Activated CD4-positive, alpha-beta memory T cell treated with anti-CD3 and anti-CD28 coated beads for 36 hours (primary cell): Measurements from ENCODE around the gene SEMA6C. TPM values are rescaled to one million over a fixed set of nuclear protein-coding genes. Genes with fewer than 3 reads are reported as not detected.

Experiments used
- CTCF ChIA-PET: fragments of 350-600 bp; sonication (Branson Sonifier 250); formaldehyde crosslinking; loops from one replicate; lab custom pipeline; 2021; ENCODE audit warnings: antibody characterized with exemption, inconsistent platforms; lab: Charles Lee
- POLR2A ChIA-PET: fragments of 350-600 bp; sonication (Branson Sonifier 250); formaldehyde crosslinking; loops from one replicate; lab custom pipeline; 2021; ENCODE audit warnings: antibody characterized with exemption; lab: Charles Lee
- DNase-seq: peaks from one replicate; pipeline ENCODE4 v3.0.0-alpha.2; 2020
- H3K27ac Mint-ChIP-seq: one replicate; pipeline ENCODE4 v1.8.0; 2021; ENCODE audit warnings: mixed read lengths
- H3K27me3 Mint-ChIP-seq: one replicate; pipeline ENCODE4 v1.8.0; 2021; ENCODE audit warnings: mixed read lengths
- H3K36me3 Mint-ChIP-seq: one replicate; pipeline ENCODE4 v1.8.0; 2021; ENCODE audit warnings: mixed read lengths
- H3K4me1 Mint-ChIP-seq: one replicate; pipeline ENCODE4 v1.8.0; 2021; ENCODE audit warnings: low read depth, mixed read lengths
- H3K4me3 Mint-ChIP-seq: one replicate; pipeline ENCODE4 v1.8.0; 2021; ENCODE audit warnings: mild to moderate bottlenecking, mixed read lengths
- H3K9me3 Mint-ChIP-seq: one replicate; pipeline ENCODE4 v1.8.0; 2021; ENCODE audit warnings: mixed read lengths
- intact Hi-C: fragments of 100-400 bp; cut with micrococcal nuclease; formaldehyde crosslinking; loops from one replicate; pipeline ENCODE4 v1.15.1; 2023
- total RNA-seq, 2 experiments: library from RNA; stranded (reverse); gene quantifications; one replicate each; pipeline ENCODE4 v1.2.3, GENCODE V29; 2021

Gene SEMA6C
- total RNA-seq, 2 experiments from 2014 or later, result 1.9 to 2.5 TPM

DNA sequence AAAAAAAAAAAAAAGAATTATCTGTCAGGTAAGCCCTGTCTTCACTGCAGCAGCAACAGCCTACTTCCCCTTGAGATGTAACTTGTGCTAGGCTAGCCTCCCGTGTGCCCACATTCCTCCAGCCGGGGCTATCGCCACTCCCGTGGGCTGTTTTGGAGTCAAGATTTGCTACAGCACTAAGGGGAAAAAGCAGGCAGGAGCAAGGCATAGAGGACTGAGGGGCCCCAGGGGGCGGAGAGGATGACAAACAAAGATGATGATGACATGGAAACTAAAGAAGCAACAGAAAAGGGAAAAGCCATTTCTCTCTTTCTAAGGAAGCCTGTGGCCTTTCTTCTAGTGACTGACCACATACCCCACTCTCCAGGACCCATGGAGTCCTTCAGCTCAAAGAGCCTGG lies 11.9 kb upstream of the SEMA6C start:
- ChIA-PET CTCF (interaction anchor here (1.3 to 9.8 kb wide), 6 partner anchors 22 to 152 kb away, joined by 3 to 298 read pairs (median 5); partner anchors contain the start of gene MINDY1), POLR2A (interaction anchor here (0.6 to 2.5 kb wide), 6 partner anchors 26 to 596 kb away, joined by 4 to 10 read pairs (median 5); partner anchors contain the start of genes C1orf56, PSMD4 and VPS72)
- H3K27ac Mint-ChIP-seq, result peak overlapping the region; percentile 97
- H3K4me1 Mint-ChIP-seq, result peaks cover 48% of the 10 kb centered on the region
- peaks cover 35% of the 10 kb centered on the region for H3K36me3 Mint-ChIP-seq
- peak; percentile 84 for DNase-seq
- H3K27me3 Mint-ChIP-seq, result no peaks in the 10 kb centered on the region
- peak overlapping the region; percentile 97 for H3K4me3 Mint-ChIP-seq
- intact Hi-C loops, result loop anchor here (5.0 kb wide), 2 partner anchors 39 to 546 kb away; partner anchors contain the start of gene PIP5K1A
- no peaks in the 10 kb centered on the region for H3K9me3 Mint-ChIP-seq

DNA sequence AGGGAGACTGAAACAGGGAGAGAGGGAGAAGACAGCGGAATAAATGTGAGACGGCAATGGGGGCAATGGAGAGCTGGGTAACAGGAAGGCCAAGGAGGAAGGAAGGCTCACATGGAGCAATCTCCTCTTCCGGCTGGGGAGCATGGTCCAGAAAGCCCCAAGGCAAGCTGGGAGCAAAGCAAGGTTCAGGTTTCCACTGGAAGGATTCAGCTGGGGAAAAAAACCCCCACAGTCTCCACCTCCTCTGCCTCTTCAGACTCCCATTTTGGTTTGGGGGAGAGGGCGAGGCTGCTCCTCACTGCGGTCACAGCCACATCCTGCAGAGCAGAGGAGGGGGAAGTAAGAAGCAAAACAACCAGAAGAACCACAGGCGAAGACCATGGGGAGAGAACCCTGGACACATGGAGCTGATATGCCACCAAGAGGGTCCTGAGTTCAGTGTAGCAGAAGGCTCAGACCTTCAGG lies 10.7 kb upstream of the SEMA6C start:
- no peaks in the 10 kb centered on the region for H3K9me3 Mint-ChIP-seq
- no peaks in the 10 kb centered on the region for H3K27me3 Mint-ChIP-seq
- peaks cover 44% of the 10 kb centered on the region for H3K4me1 Mint-ChIP-seq
- POLR2A ChIA-PET, result interaction anchor here (0.6 to 2.5 kb wide), 14 partner anchors 9 to 793 kb away, joined by 3 to 18 read pairs (median 4); partner anchors contain the start of genes C1orf56, CDC42SE1, LYSMD1 and PSMD4
- DNase-seq, result peak; percentile 86
- peaks cover 35% of the 10 kb centered on the region for H3K36me3 Mint-ChIP-seq
- intact Hi-C loops, result loop anchor here (1.0 to 5.0 kb wide), 6 partner anchors 8 to 596 kb away; partner anchors contain the start of genes CDC42SE1, LYSMD1, PIP5K1A and PRUNE1
- CTCF ChIA-PET, result interaction anchor here (0.6 to 9.8 kb wide), 32 partner anchors 8 to 192 kb away, joined by 3 to 298 read pairs (median 5); partner anchors contain the start of genes C1orf56, CDC42SE1, GABPB2 and MINDY1
- peak overlapping the region; percentile 97 for H3K27ac Mint-ChIP-seq
- peak overlapping the region; percentile 97 for H3K4me3 Mint-ChIP-seq

DNA sequence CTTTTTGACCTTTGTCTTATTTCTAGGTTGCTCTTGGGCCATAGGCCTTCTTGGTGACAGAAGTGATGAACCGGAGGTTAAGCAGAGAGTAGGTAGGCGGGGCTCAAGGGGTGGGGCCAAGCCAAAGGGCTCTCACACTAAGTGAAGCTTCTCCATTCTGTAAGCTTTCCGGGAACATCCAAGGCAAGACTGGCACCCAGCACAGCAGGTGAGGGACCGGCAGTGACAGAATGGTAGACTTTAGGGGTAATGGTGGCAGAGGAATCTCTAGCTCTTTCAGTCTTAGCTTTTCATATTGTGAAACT lies 10.0 kb upstream of the SEMA6C start, which contains the start of gene TNFAIP8L2:
Gene TNFAIP8L2 (plus strand): TSS at position 135 of the 305 bp plus-strand sequence. CDS start 2,049 bp downstream, outside the sequence.
- Mint-ChIP-seq H3K4me1 (peaks cover 38% of the 10 kb centered on the region), H3K36me3 (peaks cover 31% of the 10 kb centered on the region)
- POLR2A ChIA-PET, result interaction anchor here (0.7 to 2.5 kb wide), 12 partner anchors 9 to 793 kb away, joined by 3 to 18 read pairs (median 4); partner anchors contain the start of genes CDC42SE1, LYSMD1, PSMD4 and RPRD2

DNA sequence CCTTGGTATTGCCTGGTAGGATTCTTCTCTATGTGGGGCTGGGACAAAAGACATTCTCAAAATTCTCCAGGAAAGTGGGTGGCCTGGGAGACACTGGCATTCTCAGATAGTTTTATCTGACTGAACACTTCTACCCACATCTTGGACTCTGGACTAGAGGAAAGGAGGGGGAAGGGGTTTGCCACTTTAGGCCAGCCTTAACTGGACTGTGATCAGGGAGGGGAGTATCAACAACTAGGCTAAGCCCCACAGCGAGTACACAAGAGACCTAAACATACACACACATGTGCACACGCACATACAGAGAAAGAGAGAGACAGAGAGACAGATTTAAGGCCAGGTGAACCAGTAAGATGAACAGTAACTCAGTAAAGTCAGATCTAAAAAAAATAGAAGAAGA lies 1.2 kb upstream of the SEMA6C start:
- CTCF ChIA-PET, result interaction anchor here (0.6 to 1.9 kb wide), 2 partner anchors 48 to 62 kb away, joined by 4 to 6 read pairs; no protein-coding TSS in a partner anchor
- H3K27me3 Mint-ChIP-seq, result no peaks in the 10 kb centered on the region
- no peak for DNase-seq
- H3K27ac Mint-ChIP-seq, result no peak overlapping the region
- H3K4me3 Mint-ChIP-seq, result peak overlapping the region; percentile 77
- intact Hi-C loops, result no loop called here
- POLR2A ChIA-PET, result interaction anchor here (1.4 kb wide), 1 partner anchor 9 kb away, joined by 3 read pairs; the partner anchor contains the start of gene TNFAIP8L2
- peaks cover 6% of the 10 kb centered on the region for H3K4me1 Mint-ChIP-seq
- H3K36me3 Mint-ChIP-seq, result no peaks in the 10 kb centered on the region
- H3K9me3 Mint-ChIP-seq, result no peaks in the 10 kb centered on the region

More for the DNA sequence above, 10.0 kb upstream of the SEMA6C start, which contains the start of gene TNFAIP8L2:
- CTCF ChIA-PET, result interaction anchor here (0.6 to 9.8 kb wide), 30 partner anchors 8 to 192 kb away, joined by 3 to 298 read pairs (median 5); partner anchors contain the start of genes C1orf56, CDC42SE1, GABPB2 and MINDY1
- DNase-seq, result peak; percentile 91
- no peaks in the 10 kb centered on the region for H3K9me3 Mint-ChIP-seq
- no peaks in the 10 kb centered on the region for H3K27me3 Mint-ChIP-seq
- intact Hi-C loops, result loop anchor here (1.0 to 5.0 kb wide), 8 partner anchors 41 to 596 kb away; partner anchors contain the start of genes CDC42SE1, PIP5K1A and PRUNE1
- peak within 1 kb of the TSS; percentile 97 for H3K27ac Mint-ChIP-seq
- peak within 1 kb of the TSS; percentile 97 for H3K4me3 Mint-ChIP-seq

DNA sequence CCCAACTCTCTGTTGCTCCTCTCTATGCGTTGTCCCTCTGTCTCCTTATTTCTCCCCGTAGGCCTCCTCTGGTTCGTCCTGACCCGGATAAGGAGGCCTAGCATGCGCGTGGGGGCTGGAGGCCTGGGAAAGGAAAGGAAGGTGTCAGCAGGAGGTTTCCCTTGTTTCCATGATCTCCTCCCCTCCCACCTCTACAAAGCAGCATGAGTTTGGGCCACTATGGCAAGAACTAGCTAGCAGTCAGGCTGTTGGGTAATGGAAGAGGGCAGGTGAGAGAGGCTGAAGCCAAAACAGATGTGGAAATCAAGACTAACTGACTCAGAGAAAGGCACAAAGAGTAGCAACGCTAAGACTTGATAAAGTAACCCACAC lies 687 bp upstream of the SEMA6C start:
- Mint-ChIP-seq H3K4me3 (peak overlapping the region; percentile 77), H3K27ac (peak overlapping the region; percentile 1), H3K27me3 (no peaks in the 10 kb centered on the region), H3K36me3 (no peaks in the 10 kb centered on the region), H3K9me3 (no peaks in the 10 kb centered on the region), H3K4me1 (peaks cover 6% of the 10 kb centered on the region)
- ChIA-PET CTCF (interaction anchor here (0.6 to 1.0 kb wide), 3 partner anchors 8 to 47 kb away, joined by 3 to 6 read pairs (median 6); partner anchors contain the start of gene TNFAIP8L2), POLR2A (interaction anchor here (1.2 to 1.4 kb wide), 2 partner anchors 10 to 16 kb away, joined by 3 to 4 read pairs; partner anchors contain the start of gene TNFAIP8L2)
- DNase-seq, result no peak
- intact Hi-C loops, result no loop called here

DNA sequence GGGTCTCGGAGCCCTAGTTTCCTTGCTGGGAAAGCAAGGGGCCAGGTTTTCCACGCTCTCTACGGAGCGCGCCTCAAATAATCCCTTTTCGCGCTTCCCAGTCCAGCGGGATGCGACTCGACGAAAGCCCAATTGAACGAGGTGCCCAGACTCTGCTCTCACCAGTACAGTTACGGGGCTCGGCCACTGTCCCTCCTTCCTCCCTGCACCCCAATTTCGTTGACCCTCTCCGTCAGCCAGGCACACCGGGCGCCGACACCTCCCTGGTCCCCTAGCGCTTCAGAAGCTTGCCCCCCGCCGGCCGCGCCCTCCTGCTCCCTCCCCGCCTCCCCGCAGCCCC lies 389 bp downstream of the SEMA6C start:
- Mint-ChIP-seq H3K27ac (no peak overlapping the region), H3K36me3 (no peaks in the 10 kb centered on the region), H3K4me3 (peak overlapping the region; percentile 77), H3K4me1 (peaks cover 6% of the 10 kb centered on the region), H3K9me3 (no peaks in the 10 kb centered on the region), H3K27me3 (no peaks in the 10 kb centered on the region)
- CTCF ChIA-PET, result no interaction called here
- intact Hi-C loops, result no loop called here
- DNase-seq, result no peak
- POLR2A ChIA-PET, result interaction anchor here (1.2 kb wide), 1 partner anchor 15 kb away, joined by 4 read pairs; no protein-coding TSS in a partner anchor

DNA sequence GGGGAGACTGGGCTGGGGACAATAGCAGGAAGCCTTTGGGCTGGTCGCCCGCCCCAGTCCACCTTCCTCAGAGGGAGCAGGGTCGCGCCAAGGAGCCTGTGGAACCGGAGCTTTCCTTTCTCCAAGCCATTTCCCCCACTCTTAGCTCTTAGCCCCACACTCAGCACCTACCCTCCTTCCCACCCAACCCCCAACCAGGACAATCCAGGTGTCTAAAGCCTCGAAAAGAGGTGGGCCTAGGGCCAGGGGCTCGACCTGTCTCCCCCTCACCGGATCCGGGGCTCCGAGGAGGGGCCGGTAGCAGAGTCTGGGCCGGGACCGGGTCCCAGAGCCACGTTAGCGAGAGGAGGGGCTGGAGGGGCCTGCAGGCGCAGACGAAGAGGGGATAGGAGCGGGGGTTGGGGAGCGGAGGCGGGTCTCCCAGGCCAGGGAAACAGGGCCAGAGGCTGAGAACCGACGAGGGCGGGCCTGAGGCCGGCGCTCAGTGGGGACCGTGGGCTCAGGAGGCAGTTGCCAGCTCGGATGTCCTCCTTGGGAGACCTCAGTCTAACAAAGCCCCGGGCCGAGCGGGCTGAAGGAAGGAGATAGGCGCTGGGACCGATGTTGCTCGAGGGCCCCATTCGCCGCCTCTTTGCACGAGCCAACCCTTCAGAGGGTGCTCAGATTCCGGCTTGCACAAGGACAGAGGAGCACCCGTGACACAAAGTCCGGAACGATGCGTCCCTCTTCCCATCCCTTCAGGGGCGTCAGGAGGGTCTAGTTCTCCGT lies 943 bp downstream of the SEMA6C start:
- no peaks in the 10 kb centered on the region for H3K9me3 Mint-ChIP-seq
- peak overlapping the region; percentile 77 for H3K4me3 Mint-ChIP-seq
- intact Hi-C loops, result no loop called here
- POLR2A ChIA-PET, result interaction anchor here (1.1 kb wide), 1 partner anchor 21 kb away, joined by 3 read pairs; no protein-coding TSS in a partner anchor
- no peaks in the 10 kb centered on the region for H3K36me3 Mint-ChIP-seq
- H3K4me1 Mint-ChIP-seq, result peaks cover 6% of the 10 kb centered on the region
- CTCF ChIA-PET, result interaction anchor here (0.8 to 2.4 kb wide), 3 partner anchors 10 to 120 kb away, joined by 3 to 13 read pairs (median 7); no protein-coding TSS in a partner anchor
- no peak overlapping the region for H3K27ac Mint-ChIP-seq
- DNase-seq, result peak; percentile 42
- H3K27me3 Mint-ChIP-seq, result no peaks in the 10 kb centered on the region

DNA sequence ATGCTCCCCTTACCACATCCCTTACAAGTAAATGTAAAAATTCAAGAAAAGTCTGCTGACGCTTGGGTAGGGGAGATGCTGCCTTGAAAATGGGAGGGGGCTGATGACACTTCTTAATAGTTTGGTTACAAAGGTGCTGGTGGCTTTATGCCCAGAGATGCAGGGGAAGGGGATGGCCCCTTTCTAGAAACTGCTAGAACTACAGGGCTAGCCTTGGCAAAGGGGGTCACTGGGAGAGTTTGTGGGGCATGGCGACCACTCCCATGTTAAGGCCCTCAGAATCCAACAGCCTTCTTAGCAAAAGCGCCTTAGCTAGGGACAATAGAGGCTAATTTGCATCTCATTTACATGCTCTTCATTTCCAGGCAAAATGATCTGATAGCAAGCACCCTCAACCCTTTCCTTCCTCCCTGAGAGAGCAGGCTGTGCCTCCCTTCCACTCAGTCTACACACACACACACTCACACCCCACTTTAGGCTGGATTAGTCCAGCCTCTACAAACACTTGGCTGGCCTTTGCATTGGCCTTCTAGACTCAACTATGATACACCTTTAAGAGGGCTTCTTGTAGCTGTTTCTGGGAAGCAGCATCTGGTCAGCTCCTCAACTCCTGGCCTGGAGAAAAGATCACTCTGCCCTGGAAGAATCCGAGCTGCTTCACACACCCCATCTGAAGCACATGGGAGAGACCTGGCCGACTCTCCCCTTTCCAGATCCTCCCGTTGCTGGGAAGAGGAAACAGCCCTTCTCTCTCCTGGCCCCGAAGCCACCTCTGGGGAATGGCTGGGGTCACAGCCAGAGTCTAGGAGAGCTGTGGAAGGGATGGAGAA lies 1.7 kb downstream of the SEMA6C start:
- CTCF ChIA-PET, result interaction anchor here (0.8 to 2.4 kb wide), 3 partner anchors 11 to 120 kb away, joined by 3 to 13 read pairs (median 7); no protein-coding TSS in a partner anchor
- no peak overlapping the region for H3K27ac Mint-ChIP-seq
- no peaks in the 10 kb centered on the region for H3K36me3 Mint-ChIP-seq
- no peaks in the 10 kb centered on the region for H3K27me3 Mint-ChIP-seq
- no peak for DNase-seq
- POLR2A ChIA-PET, result interaction anchor here (1.1 kb wide), 1 partner anchor 22 kb away, joined by 3 read pairs; no protein-coding TSS in a partner anchor
- no peaks in the 10 kb centered on the region for H3K9me3 Mint-ChIP-seq
- peaks cover 6% of the 10 kb centered on the region for H3K4me1 Mint-ChIP-seq
- H3K4me3 Mint-ChIP-seq, result no peak overlapping the region
- intact Hi-C loops, result no loop called here

DNA sequence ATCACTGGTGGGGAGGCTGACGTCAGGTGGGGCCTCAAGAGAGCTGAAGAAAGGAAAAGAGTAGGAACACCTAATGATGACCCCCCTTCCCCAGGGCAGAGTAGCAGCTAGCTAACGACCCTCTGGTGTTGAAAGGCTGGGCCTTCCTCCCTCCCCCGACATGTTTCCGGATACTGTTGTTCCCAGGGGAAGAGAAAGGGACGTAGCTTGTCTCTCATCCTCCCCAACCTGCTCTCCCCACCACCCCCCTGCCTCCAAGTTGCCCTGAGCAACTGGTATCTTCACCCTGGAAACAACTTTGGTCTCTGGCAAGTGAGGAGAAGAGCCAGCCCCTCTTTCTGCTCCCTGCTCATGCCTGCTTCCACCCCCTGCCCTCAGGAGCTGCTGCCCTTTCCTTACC lies 2.4 kb downstream of the SEMA6C start:
- Mint-ChIP-seq H3K27me3 (no peaks in the 10 kb centered on the region), H3K4me1 (peaks cover 6% of the 10 kb centered on the region), H3K4me3 (no peak overlapping the region), H3K36me3 (no peaks in the 10 kb centered on the region), H3K9me3 (no peaks in the 10 kb centered on the region), H3K27ac (no peak overlapping the region)
- DNase-seq, result no peak
- POLR2A ChIA-PET, result no interaction called here
- CTCF ChIA-PET, result interaction anchor here (0.9 to 2.4 kb wide), 3 partner anchors 11 to 44 kb away, joined by 5 to 13 read pairs (median 5); partner anchors contain the start of gene TNFAIP8L2
- intact Hi-C loops, result no loop called here

DNA sequence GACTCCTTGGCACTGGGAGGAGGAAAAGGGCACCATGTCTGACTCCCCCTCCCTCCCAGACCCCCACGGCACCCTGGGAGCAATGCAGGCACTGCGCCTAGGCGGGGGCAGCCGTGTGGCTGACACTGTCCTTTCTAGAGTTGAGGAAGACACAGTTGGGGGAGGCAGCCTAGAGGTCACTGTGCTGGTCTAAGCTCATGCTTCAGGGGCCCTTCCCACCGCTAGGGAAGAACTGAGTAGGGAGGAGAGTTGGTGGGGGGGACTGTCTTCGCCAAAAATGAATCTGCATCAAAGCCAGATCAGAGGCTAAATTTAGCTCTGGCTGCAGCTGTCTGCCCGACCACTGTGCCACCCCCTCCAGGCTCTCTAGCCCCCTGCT lies 3.4 kb downstream of the SEMA6C start:
- POLR2A ChIA-PET, result no interaction called here

More for the DNA sequence above, 3.4 kb downstream of the SEMA6C start:
- Mint-ChIP-seq H3K4me3 (no peak overlapping the region), H3K27me3 (no peaks in the 10 kb centered on the region), H3K27ac (no peak overlapping the region), H3K9me3 (no peaks in the 10 kb centered on the region), H3K36me3 (no peaks in the 10 kb centered on the region), H3K4me1 (peaks cover 6% of the 10 kb centered on the region)
- CTCF ChIA-PET, result interaction anchor here (0.6 to 2.8 kb wide), 6 partner anchors 12 to 119 kb away, joined by 3 to 16 read pairs (median 5); partner anchors contain the start of gene TNFAIP8L2
- no peak for DNase-seq
- intact Hi-C loops, result no loop called here
